NCI-H2081 treated with DMSO at 0.1 percent for 48 hours (cell line): Measurements from ENCODE around the gene QSER1.
"Not testable (repeated sequence)": the region's sequence is repeated elsewhere in the genome, so short reads cannot be mapped to it uniquely, and the experiment has no call there.

Experiments
- DNase-seq: peaks from one replicate; lab custom pipeline; 2025; lab: John Stamatoyannopoulos, UW

Gene QSER1

DNA sequence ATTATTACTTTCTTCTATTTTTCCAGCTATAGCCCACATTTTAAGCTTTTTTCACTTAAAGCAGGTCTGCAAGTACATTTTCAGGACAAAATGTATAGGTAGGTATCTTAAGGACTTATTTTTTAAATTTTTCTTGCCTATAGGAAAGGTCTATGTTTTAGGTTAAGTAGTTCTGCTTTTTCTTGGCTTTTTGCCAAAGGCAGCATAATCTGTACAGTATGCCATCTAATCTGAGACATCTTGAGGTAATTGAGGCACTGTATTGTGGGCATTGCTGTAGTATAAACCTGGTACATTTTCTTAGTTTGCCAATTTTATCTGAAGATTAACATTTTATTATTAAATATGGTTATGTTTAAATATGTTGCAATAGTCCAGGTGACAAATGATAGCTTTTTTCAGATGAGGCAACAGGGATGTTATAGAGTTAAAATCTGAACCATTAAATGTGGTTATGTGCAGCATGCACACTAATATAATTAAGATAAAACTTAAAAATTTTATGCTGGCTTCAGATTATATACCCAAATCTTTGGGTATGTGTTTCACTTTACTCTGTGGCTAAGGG, 42.9 kb downstream of the QSER1 start:
- no peak for DNase-seq

DNA sequence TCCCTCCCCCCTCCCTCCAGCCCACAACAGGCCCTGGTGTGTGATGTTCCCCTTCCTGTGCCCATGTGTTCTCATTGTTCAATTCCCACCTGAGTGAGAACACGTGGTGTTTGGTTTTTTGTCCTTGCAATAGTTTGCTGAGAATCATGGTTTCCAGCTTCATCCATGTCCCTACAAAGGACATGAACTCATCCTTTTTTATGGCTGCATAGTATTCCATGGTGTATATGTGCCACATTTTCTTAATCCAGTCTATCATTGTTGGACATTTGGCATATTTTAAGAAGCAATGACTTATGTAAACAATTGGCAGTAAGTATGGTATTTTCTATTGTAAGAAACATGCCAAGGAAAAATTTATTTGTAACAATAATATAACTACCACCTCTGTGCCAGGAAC, 43.6 kb downstream of the QSER1 start:
- not testable (repeated sequence) for DNase-seq

DNA sequence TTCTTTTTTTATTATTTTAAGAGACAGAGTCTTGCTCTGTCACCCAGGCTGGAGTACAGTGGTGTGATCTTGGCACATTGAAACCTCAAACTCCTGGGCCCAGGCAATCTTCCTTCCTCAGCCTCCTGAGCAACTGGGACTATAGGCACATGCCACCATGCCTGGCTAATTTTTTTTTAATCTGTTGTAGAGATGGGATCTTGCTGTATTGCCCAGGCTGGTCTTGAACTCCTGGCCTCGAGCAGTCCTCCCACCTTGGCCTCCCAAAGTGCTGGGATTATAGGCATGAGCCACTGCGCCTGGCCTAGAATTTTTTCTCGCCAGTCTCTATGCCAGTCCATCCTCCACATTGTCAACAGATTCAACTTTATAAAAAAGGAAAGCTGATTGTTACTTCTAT, 44.7 kb downstream of the QSER1 start:
- DNase-seq = not testable (repeated sequence)

DNA sequence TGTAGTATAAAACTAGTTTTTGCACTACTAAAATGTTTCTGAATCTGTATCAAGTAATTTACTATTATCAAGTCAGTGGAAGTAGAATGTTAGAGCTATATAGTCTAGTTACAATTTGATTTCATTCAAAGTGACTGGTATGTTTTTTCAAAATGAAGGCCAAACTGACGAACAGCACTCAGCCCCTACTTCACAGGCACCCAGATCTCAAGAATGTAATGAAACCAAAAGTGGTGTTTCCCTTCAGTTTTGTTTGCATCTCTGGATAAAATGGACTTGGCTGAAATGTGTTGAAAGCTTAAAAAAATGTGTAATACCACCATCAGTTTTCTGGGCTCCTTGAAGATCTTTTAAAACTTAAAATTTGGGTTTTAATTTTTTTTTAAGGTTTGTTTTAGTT, 46.4 kb downstream of the QSER1 start:
- DNase-seq = no peak

DNA sequence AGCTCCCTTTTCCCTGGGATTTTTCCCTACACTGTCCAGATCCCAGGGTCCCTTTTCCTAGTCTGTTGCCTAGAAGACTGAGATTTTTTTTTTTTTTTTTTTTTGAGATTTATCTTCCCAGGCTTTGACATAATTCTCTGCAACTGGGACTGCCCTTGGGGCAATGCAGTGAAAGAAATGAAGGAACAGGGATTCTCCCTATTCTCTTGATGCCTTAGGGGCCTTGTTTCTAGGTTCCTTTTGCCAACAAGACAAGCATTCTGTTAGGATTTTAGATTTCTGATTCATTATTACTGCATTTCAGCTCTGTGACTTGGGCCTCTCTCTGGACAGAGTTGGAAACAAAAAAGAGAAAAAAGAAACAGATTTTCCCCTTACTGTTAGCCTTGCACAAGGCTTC, 47.3 kb downstream of the QSER1 start:
- DNase-seq = no peak

DNA sequence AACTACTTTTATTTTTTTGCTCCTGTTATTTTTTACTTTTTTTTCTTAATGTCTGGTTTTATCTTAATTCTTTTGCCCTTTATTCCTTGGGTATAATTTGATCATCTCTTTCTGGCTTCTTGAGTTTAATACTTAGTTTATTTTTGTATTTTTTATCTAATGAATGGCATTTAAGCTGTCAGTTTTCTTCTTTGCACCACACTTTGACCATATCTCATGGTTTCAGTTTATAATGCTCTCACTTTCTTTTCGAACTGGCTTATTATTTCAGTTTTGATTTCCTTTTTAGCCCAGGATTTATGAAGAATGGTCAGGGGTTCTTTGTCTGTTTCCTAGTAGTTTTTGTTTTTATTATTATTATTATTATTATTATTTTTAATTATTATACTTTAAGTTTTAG, 48.3 kb downstream of the QSER1 start:
- no peak for DNase-seq

DNA sequence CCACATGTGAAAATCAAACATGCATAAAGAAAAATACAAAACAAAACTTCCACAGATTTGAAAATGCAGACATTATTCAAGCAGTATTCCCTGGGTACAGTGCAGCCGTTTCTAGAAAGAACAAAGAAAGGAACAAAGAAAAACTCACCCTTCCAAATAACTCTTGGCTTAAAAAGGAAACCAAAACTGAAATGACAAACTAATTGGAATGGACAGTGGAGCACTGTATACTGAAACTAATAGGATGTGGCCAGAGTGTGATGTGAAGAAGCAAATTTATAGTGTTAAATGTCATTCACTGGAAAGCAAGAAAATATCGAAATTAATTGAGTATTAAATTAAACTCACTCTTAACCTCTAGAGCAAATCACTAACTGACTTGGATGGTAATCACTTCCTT, 55.4 kb downstream of the QSER1 start:
- no peak for DNase-seq

DNA sequence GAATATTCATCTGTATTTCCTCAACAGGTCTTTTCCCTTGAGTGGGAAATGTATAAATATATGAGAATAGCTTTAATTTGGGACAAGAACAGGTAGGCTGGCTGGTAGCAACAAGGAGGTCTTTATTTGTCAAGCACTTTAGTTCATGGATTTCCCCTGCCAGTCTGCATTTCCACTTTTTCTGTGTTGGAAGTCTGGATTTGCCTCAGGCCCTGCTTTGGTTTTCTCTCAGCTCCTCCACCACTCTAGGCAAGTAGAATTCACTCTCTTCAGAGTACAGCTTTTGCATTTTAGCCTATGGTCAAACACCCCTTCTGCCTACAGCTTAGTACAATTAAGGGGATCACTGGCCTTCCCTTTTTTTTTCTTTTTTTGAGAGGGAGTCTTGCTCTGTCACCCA, 57.1 kb downstream of the QSER1 start:
- no peak for DNase-seq

DNA sequence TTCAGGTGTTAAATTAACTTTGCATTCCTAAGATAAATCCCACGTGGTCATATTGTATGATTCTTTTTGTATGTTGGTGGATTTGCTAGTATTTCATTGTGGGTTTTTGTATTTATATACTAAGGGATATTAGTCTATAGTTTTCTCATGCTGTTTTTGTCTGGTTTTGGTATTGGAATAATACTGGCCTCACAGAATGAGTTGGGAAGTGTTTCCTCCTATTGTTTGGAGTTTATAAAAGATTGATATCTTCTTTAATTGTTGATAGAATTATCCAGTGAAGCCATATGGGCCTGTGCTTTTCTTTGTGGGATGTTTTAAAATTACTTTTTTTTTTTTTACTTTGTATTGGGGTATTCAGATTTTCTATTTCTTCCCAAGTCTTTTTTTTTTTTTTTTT, 59.8 kb downstream of the QSER1 start:
- no peak for DNase-seq

DNA sequence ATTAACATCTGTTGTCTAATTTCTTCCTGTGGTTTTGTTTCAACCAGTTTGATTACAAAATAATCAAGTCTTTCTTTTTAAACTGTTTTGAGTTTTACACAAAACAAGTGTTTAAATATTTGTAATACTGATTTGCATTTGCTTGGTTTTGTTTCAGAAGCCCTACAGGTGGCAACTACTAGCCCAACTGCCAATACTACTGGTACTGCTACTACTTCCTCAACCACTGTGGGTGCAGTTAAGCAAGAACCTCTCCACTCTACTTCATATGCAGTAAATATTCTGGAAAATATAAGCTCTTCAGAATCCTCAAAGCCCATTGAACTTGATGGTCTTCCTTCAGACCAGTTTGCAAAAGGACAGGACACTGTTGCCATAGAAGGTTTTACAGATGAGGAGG, 61.1 kb downstream of the QSER1 start:
- DNase-seq = no peak

DNA sequence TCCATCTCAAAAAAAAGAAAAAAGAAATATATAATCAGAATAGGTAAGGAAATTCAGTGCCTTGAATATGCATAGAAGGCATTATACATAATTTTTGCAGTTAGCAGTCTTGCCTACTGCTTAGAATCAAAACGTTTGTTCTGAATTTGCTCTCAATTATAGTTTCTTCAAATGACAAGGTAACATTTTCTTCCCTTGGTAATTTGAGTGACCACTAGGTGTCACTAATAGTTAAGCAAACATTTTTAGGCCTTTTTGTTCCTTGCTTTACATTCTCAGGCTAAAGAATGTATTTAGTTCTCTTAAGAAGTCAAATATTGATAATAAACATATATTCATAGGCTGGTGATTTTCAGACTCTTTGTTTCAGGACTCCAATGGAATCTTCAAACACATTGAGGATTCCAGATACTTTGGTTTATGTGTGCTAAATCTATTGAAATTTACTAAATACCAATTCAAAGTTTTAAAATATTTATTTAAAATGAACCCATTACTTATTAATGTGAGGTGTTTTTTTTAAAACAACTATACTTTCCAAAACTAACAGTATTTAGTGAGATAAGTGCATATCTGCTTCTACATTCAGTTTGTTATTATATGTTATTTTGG, 68.0 kb downstream of the QSER1 start:
- DNase-seq = no peak

DNA sequence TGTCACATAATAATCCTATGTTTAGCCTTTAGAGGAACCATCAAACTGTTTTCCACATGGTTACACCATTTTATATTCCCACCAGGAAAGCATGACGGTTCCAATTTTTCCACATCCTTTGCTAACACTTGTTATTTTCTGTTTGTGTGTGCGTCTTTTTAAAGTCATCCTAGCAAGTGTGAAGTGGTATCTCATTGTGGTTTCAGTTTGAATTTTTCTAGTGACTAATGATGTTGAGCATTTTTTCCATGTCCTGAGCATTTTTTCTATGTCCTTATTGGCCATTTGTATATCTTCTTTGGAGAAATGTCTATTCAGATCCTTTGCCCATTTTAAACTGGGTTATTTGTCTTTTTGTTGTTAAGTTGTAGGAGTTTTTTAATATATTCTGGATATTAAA, 69.4 kb downstream of the QSER1 start:
- DNase-seq = no peak

DNA sequence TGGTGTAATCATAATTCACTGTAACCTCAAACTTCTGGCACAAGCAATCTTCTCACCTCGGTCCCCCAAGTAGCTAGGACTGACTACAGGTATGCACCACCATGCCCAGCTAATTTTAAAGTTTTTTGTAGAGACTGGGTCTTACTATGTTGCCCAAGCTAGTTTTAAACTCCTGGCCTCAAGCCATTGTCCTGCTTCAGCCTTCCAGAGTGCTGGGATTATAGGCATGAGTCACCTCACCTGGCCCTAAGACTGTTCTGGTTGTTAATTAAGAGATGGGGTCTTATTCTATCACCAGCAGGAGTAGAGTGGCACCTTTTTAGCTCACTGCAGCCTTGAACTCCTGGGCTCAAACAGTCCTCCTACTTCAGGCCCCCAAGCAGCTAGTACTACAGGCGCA, 71.1 kb downstream of the QSER1 start:
- no peak for DNase-seq

DNA sequence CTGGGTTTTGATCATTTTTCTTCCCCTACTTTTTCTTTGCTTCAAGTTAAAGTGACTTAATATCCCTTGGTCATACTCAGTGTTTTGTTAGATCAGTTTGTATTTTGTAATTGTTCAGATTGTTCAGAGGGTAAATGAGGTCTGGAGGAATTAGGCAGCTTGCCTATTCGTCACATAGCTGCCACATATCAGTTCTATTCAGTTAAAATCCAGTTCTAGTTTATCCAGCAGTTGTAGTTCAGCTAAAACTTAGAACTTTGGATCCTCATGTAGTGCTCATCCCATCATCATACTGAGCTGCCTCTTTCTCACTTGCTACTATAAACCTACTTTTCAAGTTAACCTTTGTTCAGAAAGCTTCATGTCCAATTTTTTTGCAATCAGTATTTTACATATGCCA, 75.9 kb downstream of the QSER1 start:
- no peak for DNase-seq

DNA sequence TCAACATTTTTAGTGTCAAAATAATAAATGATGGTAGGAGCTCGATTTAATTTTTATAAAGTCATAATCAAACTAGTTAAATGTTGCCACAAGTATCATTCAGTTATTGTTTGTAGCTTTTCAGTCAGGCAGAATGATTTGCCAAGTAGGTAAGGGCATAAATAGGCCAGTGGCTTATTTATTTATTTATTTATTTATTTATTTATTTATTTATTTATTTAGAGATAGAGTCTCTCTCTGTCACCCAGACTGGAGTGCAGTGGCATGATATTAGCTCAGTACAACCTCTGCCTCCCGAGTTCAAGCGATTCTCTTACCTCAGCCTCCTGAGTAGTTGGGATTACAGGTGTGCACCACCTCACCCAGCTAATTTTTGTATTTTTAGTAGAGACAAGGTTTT, 79.6 kb downstream of the QSER1 start:
- DNase-seq = not testable (repeated sequence)

DNA sequence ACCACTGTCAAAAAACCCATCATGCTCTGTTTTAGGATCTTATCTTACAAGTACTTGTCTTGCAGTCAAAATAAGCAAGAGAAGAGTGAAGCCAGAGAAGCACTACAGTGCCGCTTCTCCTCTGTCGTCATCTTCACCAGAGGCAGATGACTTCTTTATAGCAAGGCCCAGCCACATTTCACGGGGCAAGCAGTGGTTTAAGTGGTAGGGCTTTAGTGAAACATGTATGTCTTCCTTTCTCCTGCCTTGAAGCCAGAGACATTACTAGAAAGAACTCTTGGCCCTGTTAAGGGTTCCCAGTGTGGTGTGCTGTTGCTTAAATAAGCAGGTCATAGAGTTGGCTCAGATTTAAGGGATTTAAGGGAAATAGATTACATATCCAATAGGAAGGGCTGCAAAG, 80.2 kb downstream of the QSER1 start:
- DNase-seq = no peak

DNA sequence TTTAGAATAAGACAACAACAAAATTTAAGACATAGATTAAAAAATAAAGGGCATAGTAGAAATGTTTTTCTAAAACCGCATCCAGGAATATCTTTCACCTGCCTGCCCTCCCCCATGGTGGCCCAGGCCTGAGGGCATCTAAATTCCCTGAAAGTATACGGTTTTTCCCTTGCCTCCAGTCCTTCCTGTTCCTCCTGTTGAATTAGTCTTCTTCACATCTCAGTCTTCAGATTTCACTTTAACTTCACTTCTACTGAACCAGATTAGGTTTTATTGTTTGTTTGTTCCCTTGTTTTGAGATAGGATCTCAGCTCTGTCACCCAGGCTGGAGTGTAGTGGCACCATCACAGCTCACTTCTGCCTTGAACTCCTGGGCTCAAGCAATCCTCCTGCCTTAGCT, 90.0 kb downstream of the QSER1 start:
- DNase-seq = no peak

DNA sequence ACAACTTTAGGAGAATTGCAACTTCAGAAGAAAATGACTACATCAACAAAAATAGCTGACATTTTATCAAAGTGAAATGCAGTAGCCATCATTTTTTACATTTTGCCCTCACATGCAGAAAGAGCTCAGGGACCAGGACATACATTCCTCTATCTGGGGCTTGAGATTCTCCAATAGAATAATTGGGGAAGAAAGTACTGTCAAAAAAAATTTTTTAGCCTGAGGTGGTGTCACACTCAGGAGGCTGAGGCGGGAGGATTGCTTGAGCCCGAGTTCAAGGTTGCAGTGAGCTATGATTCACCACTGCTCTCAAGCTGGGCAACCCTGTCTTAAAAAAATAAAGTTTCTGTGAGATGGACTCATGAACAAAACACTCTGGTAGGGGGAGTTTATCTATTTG, 90.9 kb downstream of the QSER1 start:
- DNase-seq = no peak

DNA sequence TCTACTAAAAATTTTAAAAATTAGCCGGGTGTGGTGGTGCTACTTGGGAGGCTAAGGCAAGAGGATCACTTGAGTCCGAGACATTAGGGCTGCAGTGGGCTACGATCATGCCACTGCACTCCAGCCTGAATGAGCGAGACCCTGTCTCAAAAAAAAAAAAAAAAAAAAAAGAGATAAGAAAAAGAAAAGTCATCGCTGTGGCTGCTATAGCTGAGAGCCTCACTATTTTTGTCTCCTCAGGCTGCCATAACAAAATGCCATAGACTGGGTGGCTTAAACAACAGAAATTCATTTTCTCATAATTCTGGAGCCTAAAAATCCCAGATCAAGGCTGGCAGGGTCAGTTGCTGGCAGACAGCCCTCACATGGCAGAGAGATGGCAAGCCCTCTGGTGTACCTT, 93.0 kb downstream of the QSER1 start:
- no peak for DNase-seq

DNA sequence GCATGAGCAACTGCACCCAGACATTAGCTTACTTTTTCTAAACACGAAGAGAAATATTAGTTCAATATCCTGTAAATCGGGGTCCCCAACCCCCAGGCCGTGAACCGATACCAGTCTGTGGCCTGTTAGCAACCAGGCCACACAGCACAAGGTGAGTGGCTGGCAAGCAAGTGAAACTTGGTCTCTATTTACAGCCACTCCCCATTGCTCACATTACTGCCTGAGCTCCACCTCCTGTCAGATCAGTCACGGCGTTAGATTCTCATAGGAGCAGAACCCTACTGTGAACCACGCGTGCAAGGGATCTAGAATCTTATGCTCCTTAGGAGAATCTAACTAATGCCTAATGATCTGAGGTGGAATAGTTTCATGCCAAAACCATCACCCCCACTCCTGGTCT, 95.2 kb downstream of the QSER1 start:
- no peak for DNase-seq

DNA sequence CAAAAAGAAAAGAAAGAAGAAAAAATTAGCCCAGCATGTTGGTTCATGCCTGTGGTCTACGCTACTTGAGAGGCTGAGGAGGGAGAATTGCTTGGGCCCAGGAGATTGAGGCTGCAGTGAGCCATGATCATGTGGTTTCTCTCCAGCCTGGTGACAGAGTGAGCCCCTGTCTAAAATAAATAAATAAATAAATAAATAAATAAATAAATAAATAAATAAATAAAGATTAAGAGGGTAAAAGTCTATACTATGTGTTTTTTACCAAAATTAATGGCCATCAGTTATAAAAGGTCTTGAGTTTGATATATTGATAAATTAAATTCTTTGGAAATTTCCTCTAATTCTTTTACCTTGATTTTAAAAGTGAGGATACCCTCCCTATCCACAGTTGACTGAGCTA, 97.9 kb downstream of the QSER1 start:
- DNase-seq = no peak

DNA sequence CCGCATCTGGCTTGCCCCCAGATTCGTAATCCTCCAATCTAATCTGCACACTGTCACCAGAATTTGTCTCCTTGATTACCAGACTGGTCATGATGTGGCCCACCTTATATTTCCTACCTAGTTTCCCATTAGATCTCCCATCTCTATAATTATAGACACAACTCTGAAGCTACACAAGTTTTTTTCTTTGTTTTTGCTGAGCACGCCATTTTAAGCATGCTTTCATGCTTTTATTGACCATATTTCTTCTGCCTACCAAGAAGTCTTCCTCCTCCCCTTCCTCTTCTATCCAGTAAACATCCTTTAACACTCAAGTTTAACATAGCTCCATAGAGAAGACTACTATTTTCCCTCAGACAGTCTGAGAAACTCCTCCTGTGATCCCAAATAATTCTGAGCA, 98.8 kb downstream of the QSER1 start:
- no peak for DNase-seq

DNA sequence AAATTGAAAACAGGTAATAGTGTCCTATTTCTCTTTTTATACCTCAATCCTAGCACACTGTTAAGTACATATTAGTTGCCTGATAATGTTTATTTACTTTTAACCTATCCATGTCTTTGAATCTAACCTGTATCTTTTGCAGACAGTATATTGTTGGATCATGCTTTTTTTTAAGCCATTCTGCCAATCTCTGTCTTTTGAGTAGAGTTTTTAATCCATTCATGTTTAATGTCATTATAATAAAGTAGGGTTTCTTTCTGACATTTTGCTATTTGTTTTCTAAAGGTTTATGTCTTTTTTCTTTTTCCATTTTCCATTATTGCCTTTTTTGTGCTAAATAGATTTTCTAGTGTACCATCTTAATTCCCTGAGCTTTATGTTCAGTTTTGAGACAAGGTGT, 99.3 kb downstream of the QSER1 start:
- no peak for DNase-seq

DNA sequence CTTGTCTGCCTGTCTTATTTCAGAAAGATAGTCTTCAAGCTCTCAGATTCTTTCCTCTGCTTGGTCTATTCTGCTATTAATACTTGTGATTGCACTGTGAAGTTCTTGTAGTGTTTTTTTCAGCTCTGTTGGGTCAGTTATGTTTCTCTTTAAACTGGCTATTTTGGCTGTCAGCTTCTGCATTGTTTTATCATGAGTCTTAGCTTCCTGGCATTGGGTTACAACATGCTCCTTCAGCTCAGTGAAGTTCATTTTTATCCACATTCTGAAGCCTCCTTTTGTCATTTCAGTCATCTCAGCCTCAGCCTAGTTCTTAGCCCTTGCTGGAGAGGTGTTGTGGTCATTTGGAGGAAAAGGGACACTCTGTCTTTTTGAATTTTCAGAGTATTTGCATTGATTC, 107.6 kb downstream of the QSER1 start:
- DNase-seq = no peak

DNA sequence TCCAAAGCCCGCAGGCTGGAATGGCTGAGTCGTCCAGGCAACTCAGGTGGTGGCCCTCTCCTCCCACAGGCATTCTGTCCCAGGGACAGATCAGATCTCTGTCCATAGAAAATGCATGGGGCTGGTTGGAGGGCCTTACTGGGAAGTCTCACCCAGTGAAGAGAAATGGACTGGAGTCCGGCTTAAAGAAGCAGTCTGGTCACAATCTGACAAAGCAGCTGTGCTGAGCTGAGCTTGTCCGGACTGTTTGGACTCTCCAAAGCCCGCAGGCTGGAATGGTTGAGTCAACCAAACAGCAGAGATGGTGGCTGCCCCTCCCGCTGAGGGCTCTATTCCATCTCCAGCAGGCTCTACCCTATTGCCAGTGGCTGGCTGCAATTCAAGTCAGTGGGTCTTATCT, 108.7 kb downstream of the QSER1 start:
- no peak for DNase-seq
